ENCODE measurements around the gene INPP4B. TPM values are rescaled to one million over a fixed set of nuclear protein-coding genes. Genes with fewer than 3 reads are reported as not detected.
"Not testable (repeated sequence)": the region's sequence is repeated elsewhere in the genome, so short reads cannot be mapped to it uniquely, and the experiment has no call there.

INPP4B gene
- total RNA-seq, 4 donors from 2014 or later, result 29.4 to 51.5 (median 35.3) TPM

GRCh38 chr4:142656178-142656577 lies 189.9 kb downstream of the INPP4B start:
- TF ChIP-seq POLR2A (IDR thresholded peaks at IDR 0.05), result no peak
- Histone ChIP-seq H3K4me3 (no peak overlapping the region), H3K9me3 (peaks cover 0 to 31% of the 10 kb centered on the region in 2 donors), H3K36me3 (no peaks in the 10 kb centered on the region), H3K27ac (no peak overlapping the region), H3K27me3 (no peaks in the 10 kb centered on the region), H3K4me1 (no peaks in the 10 kb centered on the region)
- intact Hi-C loops (cut with DNase I; ENCODE audit: low total_unique reads), result no loop called here
- DNase-seq, result no peak

- no peaks in the 10 kb centered on the region for H3K36me3 ChIP-seq
- DNase-seq, result no peak
- no peaks in the 10 kb centered on the region for H3K9me3 ChIP-seq
- TF ChIP-seq POLR2A (IDR thresholded peaks at IDR 0.05), result no peak
- TF ChIP-seq CTCF (IDR thresholded peaks at IDR 0.05), result no peak
- no peaks in the 10 kb centered on the region for H3K4me1 ChIP-seq
- no peaks in the 10 kb centered on the region for H3K27me3 ChIP-seq
- intact Hi-C loops (cut with DNase I; ENCODE audit: low total_unique reads), result no loop called here
- no peak overlapping the region for H3K4me3 ChIP-seq
- H3K27ac ChIP-seq, result no peak overlapping the region
Observed at GRCh38 chr4:142648378-142648777, 197.7 kb downstream of the INPP4B start.

- intact Hi-C loops (cut with DNase I; ENCODE audit: low total_unique reads), result no loop called here
Observed at GRCh38 chr4:142645475-142646108, 200.5 kb downstream of the INPP4B start.

GRCh38 chr4:142644628-142645027 lies 201.5 kb downstream of the INPP4B start:
- H3K4me1 ChIP-seq; DNase-seq; H3K9me3 ChIP-seq; H3K4me3 ChIP-seq; H3K36me3 ChIP-seq; H3K27ac ChIP-seq; intact Hi-C loops (cut with DNase I; ENCODE audit: low total_unique reads); H3K27me3 ChIP-seq: not testable (repeated sequence)

More at GRCh38 chr4:142645475-142646108, 200.5 kb downstream of the INPP4B start:
- Histone ChIP-seq H3K4me3 (no peak overlapping the region), H3K27me3 (no peaks in the 10 kb centered on the region), H3K9me3 (no peaks in the 10 kb centered on the region), H3K27ac (no peak overlapping the region), H3K36me3 (no peaks in the 10 kb centered on the region), H3K4me1 (no peaks in the 10 kb centered on the region)
- TF ChIP-seq POLR2A (IDR thresholded peaks at IDR 0.05) (no peak), CTCF (IDR thresholded peaks at IDR 0.05) (no peak)
- DNase-seq, result no peak

- no peaks in the 10 kb centered on the region for H3K36me3 ChIP-seq
- H3K9me3 ChIP-seq, result peaks cover 0 to 3% of the 10 kb centered on the region in 2 donors
- no peak for DNase-seq
- intact Hi-C loops (cut with DNase I; ENCODE audit: low total_unique reads), result no loop called here
- TF ChIP-seq CTCF (IDR thresholded peaks at IDR 0.05) (no peak), POLR2A (IDR thresholded peaks at IDR 0.05) (no peak)
- H3K4me3 ChIP-seq, result no peak overlapping the region
- no peaks in the 10 kb centered on the region for H3K27me3 ChIP-seq
- H3K4me1 ChIP-seq, result no peaks in the 10 kb centered on the region
- no peak overlapping the region for H3K27ac ChIP-seq
Observed at GRCh38 chr4:142637614-142638013, 208.5 kb downstream of the INPP4B start.

GRCh38 chr4:142631836-142632235 lies 214.3 kb downstream of the INPP4B start:
- Histone ChIP-seq H3K27ac (no peak overlapping the region), H3K27me3 (no peaks in the 10 kb centered on the region), H3K9me3 (peaks cover 0 to 6% of the 10 kb centered on the region in 2 donors), H3K36me3 (no peaks in the 10 kb centered on the region), H3K4me1 (no peaks in the 10 kb centered on the region), H3K4me3 (no peak overlapping the region)
- TF ChIP-seq CTCF (IDR thresholded peaks at IDR 0.05) (no peak), POLR2A (IDR thresholded peaks at IDR 0.05) (no peak)
- intact Hi-C loops (cut with DNase I; ENCODE audit: low total_unique reads), result no loop called here
- DNase-seq, result no peak

Measured in uterus (tissue), 4 donors.